CD8-positive, alpha-beta memory T cell (primary cell): ENCODE measurements around the gene OSGIN1. TPM values are rescaled to one million over a fixed set of nuclear protein-coding genes. Genes with fewer than 3 reads are reported as not detected.

ENCODE experiments used
- CTCF ChIA-PET: fragments of 350-600 bp; sonication (Branson Sonifier 250); formaldehyde crosslinking; loops from one replicate; lab custom pipeline; 2021; ENCODE audit warnings: antibody characterized with exemption; lab: Charles Lee
- POLR2A ChIA-PET: fragments of 350-600 bp; sonication (Branson Sonifier 250); formaldehyde crosslinking; loops from one replicate; lab custom pipeline; 2021; ENCODE audit warnings: antibody characterized with exemption; lab: Charles Lee
- DNase-seq, 5 donors: peaks; one replicate each; pipeline versions ENCODE4 v3.0.0 to v3.0.0-alpha.2; 2020 to 2022; ENCODE audit warnings: mixed read lengths in 1 of 5
- H3K27ac ChIP-seq: one replicate; pipeline ENCODE4 v1.7.0; 2013; ENCODE audit warnings: low read depth, mild to moderate bottlenecking, low read length, moderate library complexity
- H3K27me3 ChIP-seq: 2 replicates; pipeline ENCODE4 v1.7.0; 2013; ENCODE audit warnings: low read length, mild to moderate bottlenecking; ENCODE audit not compliant: insufficient read depth, poor library complexity, severe bottlenecking
- H3K36me3 ChIP-seq: 2 replicates; pipeline ENCODE4 v1.7.0; 2013; ENCODE audit warnings: mild to moderate bottlenecking, low read length, moderate library complexity; ENCODE audit not compliant: insufficient read depth
- H3K4me1 ChIP-seq: 2 replicates; pipeline ENCODE4 v1.7.0; 2013; ENCODE audit warnings: mild to moderate bottlenecking, low read length, moderate library complexity; ENCODE audit not compliant: insufficient read depth
- H3K4me3 ChIP-seq: 2 replicates; pipeline ENCODE4 v1.7.0; 2013; ENCODE audit warnings: mild to moderate bottlenecking, low read length
- H3K9me3 ChIP-seq: 2 replicates; pipeline ENCODE4 v1.7.0; 2013; ENCODE audit warnings: mild to moderate bottlenecking, low read length
- H3K27ac Mint-ChIP-seq, 8 donors: one replicate each; pipeline ENCODE4 v1.8.0; 2020 to 2021; ENCODE audit warnings: mixed read lengths in 8 of 8, mild to moderate bottlenecking in 6 of 8, inconsistent platforms in 3 of 8, moderate library complexity in 3 of 8
- H3K27me3 Mint-ChIP-seq, 2 donors: one replicate each; pipeline ENCODE4 v1.8.0; 2020 to 2021; ENCODE audit warnings: mixed read lengths in 2 of 2, mild to moderate bottlenecking in 1 of 2, moderate library complexity in 1 of 2
- H3K36me3 Mint-ChIP-seq, 3 donors: one replicate each; pipeline ENCODE4 v1.8.0; 2020 to 2021; ENCODE audit warnings: mixed read lengths in 3 of 3, inconsistent platforms in 1 of 3, mild to moderate bottlenecking in 1 of 3
- H3K4me1 Mint-ChIP-seq, 3 donors: one replicate each; pipeline ENCODE4 v1.8.0; 2020 to 2021; ENCODE audit warnings: mixed read lengths in 3 of 3, inconsistent platforms in 1 of 3, mild to moderate bottlenecking in 1 of 3
- H3K4me3 Mint-ChIP-seq, 7 donors: one replicate each; pipeline ENCODE4 v1.8.0; 2020 to 2021; ENCODE audit warnings: mixed read lengths in 7 of 7, mild to moderate bottlenecking in 6 of 7, moderate library complexity in 4 of 7, inconsistent platforms in 2 of 7
- H3K9me3 Mint-ChIP-seq, 5 donors: one replicate each; pipeline ENCODE4 v1.8.0; 2020 to 2022; ENCODE audit warnings: mixed read lengths in 5 of 5, mild to moderate bottlenecking in 3 of 5, moderate library complexity in 2 of 5, inconsistent platforms in 1 of 5
- polyA plus RNA-seq: library from polyadenylated mRNA; unstranded; fragments of 300-500 nt; fragmentation: Illumina TruSeq; gene quantifications from one replicate; pipeline ENCODE4 v1.2.3, GENCODE V29; 2021
- total RNA-seq, 2 experiments: library from RNA; stranded (reverse); gene quantifications; one replicate each; pipeline ENCODE4 v1.2.3, GENCODE V29; 2021

Gene OSGIN1
- total and polyA plus RNA-seq, 3 experiments from 2014 or later = 0.21 to 0.86 (median 0.83) TPM

DNA sequence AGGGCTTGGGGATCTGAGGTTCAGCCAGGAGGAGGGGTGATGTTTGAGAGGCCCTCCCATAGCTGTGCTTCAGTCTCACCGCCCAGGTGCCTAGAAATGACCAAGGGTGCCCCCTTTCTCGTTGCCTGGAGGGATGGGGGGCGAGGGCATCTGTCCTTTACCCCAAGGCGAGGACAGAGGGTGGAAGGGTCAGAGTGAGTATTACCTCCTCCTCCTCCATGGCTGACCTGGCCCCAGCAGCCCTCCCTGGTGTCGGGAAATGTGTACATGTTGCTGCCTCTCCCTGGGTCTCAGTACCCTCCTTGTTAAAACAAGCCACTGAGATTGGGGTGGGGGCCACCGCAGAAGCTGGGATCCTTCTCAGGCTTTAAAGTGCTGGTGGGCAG is 17.4 kb downstream of the OSGIN1 start:
- POLR2A ChIA-PET = no interaction called here
- H3K36me3 Mint-ChIP-seq = no peaks in the 10 kb centered on the region
- Histone ChIP-seq H3K9me3 (no peaks in the 10 kb centered on the region), H3K4me3 (no peak overlapping the region), H3K4me1 (no peaks in the 10 kb centered on the region), H3K27ac (no peak overlapping the region), H3K36me3 (no peaks in the 10 kb centered on the region), H3K27me3 (no peaks in the 10 kb centered on the region)
- H3K27me3 Mint-ChIP-seq = peaks cover 14 to 17% of the 10 kb centered on the region in 2 donors
- H3K9me3 Mint-ChIP-seq = no peaks in the 10 kb centered on the region
- DNase-seq = no peak
- CTCF ChIA-PET = no interaction called here
- no peak overlapping the region for H3K4me3 Mint-ChIP-seq
- H3K4me1 Mint-ChIP-seq = peaks cover 2 to 7% (median 5%) of the 10 kb centered on the region in 3 donors
- H3K27ac Mint-ChIP-seq = no peak overlapping the region

- H3K4me1 Mint-ChIP-seq = peaks cover 2 to 7% (median 5%) of the 10 kb centered on the region in 3 donors
- no peaks in the 10 kb centered on the region for H3K9me3 Mint-ChIP-seq
- H3K9me3 ChIP-seq = no peaks in the 10 kb centered on the region
- H3K27me3 Mint-ChIP-seq = peaks cover 14 to 22% of the 10 kb centered on the region in 2 donors
- DNase-seq = no peak
- H3K27ac ChIP-seq = no peak overlapping the region
- H3K36me3 Mint-ChIP-seq = no peaks in the 10 kb centered on the region
- H3K4me1 ChIP-seq = no peaks in the 10 kb centered on the region
- H3K27ac Mint-ChIP-seq = no peak overlapping the region
- CTCF ChIA-PET = no interaction called here
- H3K36me3 ChIP-seq = no peaks in the 10 kb centered on the region
- no peak overlapping the region for H3K4me3 Mint-ChIP-seq
- H3K4me3 ChIP-seq = no peak overlapping the region
- H3K27me3 ChIP-seq = no peaks in the 10 kb centered on the region
- POLR2A ChIA-PET = no interaction called here
These were observed 18.4 kb downstream of the OSGIN1 start for GRCh38 chr16:83971165-83972130.

- Histone ChIP-seq H3K9me3 (no peaks in the 10 kb centered on the region), H3K4me3 (no peak overlapping the region), H3K27ac (no peak overlapping the region), H3K4me1 (no peaks in the 10 kb centered on the region), H3K36me3 (no peaks in the 10 kb centered on the region), H3K27me3 (no peaks in the 10 kb centered on the region)
- peak overlapping the region in 1 of 8 donors; percentile 55 for H3K27ac Mint-ChIP-seq
- ChIA-PET CTCF (no interaction called here), POLR2A (no interaction called here)
- peaks cover 13 to 21% of the 10 kb centered on the region in 2 donors for H3K27me3 Mint-ChIP-seq
- no peaks in the 10 kb centered on the region for H3K9me3 Mint-ChIP-seq
- peak in 1 of 5 donors; percentile 34 for DNase-seq
- no peaks in the 10 kb centered on the region for H3K36me3 Mint-ChIP-seq
- H3K4me3 Mint-ChIP-seq = no peak overlapping the region
- peaks cover 2 to 7% (median 5%) of the 10 kb centered on the region in 3 donors for H3K4me1 Mint-ChIP-seq
These were observed 19.4 kb downstream of the OSGIN1 start for GRCh38 chr16:83972256-83973008.

DNA sequence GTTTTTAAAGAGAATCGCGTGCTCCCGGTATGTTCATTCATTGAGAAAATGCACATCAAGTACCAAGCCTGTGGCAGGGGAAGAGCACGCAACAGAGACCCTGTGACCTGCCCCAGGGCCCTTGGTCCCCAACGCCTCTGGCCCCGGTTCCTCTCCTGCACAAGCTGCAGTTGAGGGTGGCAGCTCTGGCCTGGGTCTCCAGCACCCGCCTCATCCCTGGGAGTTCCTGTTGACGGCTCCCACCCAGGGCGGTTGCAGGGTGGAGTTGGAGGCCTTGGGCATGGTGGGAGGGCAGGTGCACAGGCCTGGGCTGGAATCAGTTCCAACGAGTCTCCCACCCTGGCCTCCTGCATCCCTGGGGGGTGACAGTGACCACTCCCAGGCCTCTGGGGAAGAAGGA is 20.0 kb downstream of the OSGIN1 start:
- DNase-seq = peak in 1 of 5 donors; percentile 23
- Histone ChIP-seq H3K27me3 (no peaks in the 10 kb centered on the region), H3K4me3 (no peak overlapping the region), H3K9me3 (no peaks in the 10 kb centered on the region), H3K4me1 (no peaks in the 10 kb centered on the region), H3K36me3 (no peaks in the 10 kb centered on the region), H3K27ac (no peak overlapping the region)
- Mint-ChIP-seq H3K36me3 (no peaks in the 10 kb centered on the region), H3K4me3 (no peak overlapping the region), H3K27ac (no peak overlapping the region), H3K4me1 (peaks cover 0 to 5% (median 0%) of the 10 kb centered on the region in 3 donors), H3K9me3 (no peaks in the 10 kb centered on the region), H3K27me3 (peaks cover 12 to 17% of the 10 kb centered on the region in 2 donors)
- ChIA-PET POLR2A (no interaction called here), CTCF (no interaction called here)

DNA sequence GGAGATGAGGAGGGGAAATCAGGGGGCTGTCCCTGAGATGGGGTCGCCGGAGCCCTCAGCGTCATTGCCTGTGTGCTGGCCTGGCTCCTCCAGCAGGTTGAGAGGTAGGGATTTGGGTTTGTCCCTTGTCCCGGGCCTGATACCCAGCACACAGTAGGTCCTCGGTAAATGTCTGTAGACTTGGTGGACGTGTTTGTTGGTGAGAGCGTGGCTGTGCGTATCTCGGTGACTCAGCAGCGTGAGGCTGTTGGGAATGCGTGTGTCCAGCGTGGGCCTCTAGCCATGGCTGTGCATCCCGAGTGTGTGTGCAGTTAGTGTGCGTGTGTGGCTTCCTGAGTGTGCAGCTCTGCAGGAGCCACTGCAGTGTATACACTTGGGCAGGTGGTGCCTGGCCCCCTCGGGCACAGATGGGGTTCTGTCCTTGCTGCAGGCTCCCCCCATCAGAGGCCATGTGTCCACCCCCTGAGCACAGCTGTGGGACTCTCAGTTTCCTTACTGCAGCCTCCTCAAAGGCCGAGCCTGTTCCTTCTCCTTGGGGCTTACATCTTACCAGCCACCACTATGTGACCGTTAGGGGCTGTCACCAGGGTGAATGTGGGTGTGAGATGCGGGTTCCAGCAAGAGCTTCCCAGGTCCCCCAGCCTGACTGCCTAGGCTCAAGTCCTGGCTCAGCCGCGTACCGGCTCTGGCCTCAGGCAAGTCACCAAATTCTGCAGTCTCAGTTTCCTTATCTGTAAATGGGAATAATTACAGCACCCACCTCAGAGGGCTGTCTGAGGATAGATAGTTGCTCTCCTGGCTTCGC is 20.7 kb downstream of the OSGIN1 start:
- H3K27me3 ChIP-seq = no peaks in the 10 kb centered on the region
- no peak overlapping the region for H3K27ac ChIP-seq
- no peaks in the 10 kb centered on the region for H3K4me1 ChIP-seq
- CTCF ChIA-PET = no interaction called here
- Mint-ChIP-seq H3K36me3 (peaks cover 0 to under 1% (median 0%) of the 10 kb centered on the region in 3 donors), H3K27ac (no peak overlapping the region), H3K27me3 (peaks cover 14 to 17% of the 10 kb centered on the region in 2 donors), H3K9me3 (peaks cover 0 to 3% (median 0%) of the 10 kb centered on the region in 5 donors), H3K4me3 (no peak overlapping the region), H3K4me1 (peaks cover 0 to 5% (median 0%) of the 10 kb centered on the region in 3 donors)
- POLR2A ChIA-PET = no interaction called here
- H3K36me3 ChIP-seq = no peaks in the 10 kb centered on the region
- DNase-seq = peak in 1 of 5 donors; percentile 22
- no peak overlapping the region for H3K4me3 ChIP-seq
- no peaks in the 10 kb centered on the region for H3K9me3 ChIP-seq

DNA sequence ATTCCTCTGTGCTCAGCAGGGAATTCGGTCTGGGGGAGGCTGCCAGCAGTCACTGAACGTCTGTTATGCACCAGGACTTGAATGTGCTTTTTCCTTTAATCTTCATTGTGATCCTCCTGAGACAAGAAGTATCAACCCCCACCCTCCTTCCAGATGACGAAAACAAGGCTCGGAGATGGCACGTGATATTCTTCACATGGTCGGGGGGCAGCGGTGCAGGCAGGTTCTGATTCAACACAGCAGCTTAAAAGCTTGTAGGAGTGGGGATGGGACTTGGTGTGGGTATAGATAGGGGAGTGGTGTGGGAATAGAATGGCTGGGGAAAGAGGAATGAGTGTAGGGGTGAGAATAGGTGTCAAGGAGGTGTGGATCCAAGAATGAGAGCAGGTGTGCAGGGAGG is 21.4 kb downstream of the OSGIN1 start:
- Mint-ChIP-seq H3K4me3 (no peak overlapping the region), H3K36me3 (peaks cover 0 to 2% (median 0%) of the 10 kb centered on the region in 3 donors), H3K9me3 (peaks cover 0 to 4% (median 0%) of the 10 kb centered on the region in 5 donors), H3K27me3 (peaks cover 14% of the 10 kb centered on the region in 2 donors), H3K27ac (no peak overlapping the region), H3K4me1 (peaks cover 0 to 5% (median 0%) of the 10 kb centered on the region in 3 donors)
- ChIA-PET CTCF (no interaction called here), POLR2A (no interaction called here)
- no peaks in the 10 kb centered on the region for H3K36me3 ChIP-seq
- no peaks in the 10 kb centered on the region for H3K9me3 ChIP-seq
- no peak overlapping the region for H3K27ac ChIP-seq
- DNase-seq = peak in 1 of 5 donors; percentile 4
- H3K4me3 ChIP-seq = no peak overlapping the region
- H3K27me3 ChIP-seq = no peaks in the 10 kb centered on the region
- no peaks in the 10 kb centered on the region for H3K4me1 ChIP-seq

GRCh38 chr16:83975590-83976260 is 22.7 kb downstream of the OSGIN1 start:
- Mint-ChIP-seq H3K4me3 (no peak overlapping the region), H3K4me1 (no peaks in the 10 kb centered on the region), H3K27ac (no peak overlapping the region), H3K36me3 (peaks cover 0 to 2% (median 0%) of the 10 kb centered on the region in 3 donors), H3K9me3 (peaks cover 0 to 4% (median 0%) of the 10 kb centered on the region in 5 donors), H3K27me3 (peaks cover 7 to 8% of the 10 kb centered on the region in 2 donors)
- POLR2A ChIA-PET = no interaction called here
- H3K27ac ChIP-seq = no peak overlapping the region
- peak in 1 of 5 donors; percentile 28 for DNase-seq
- no peaks in the 10 kb centered on the region for H3K27me3 ChIP-seq
- CTCF ChIA-PET = no interaction called here
- no peaks in the 10 kb centered on the region for H3K4me1 ChIP-seq
- H3K4me3 ChIP-seq = no peak overlapping the region
- no peaks in the 10 kb centered on the region for H3K9me3 ChIP-seq
- no peaks in the 10 kb centered on the region for H3K36me3 ChIP-seq
